Esophagus (tissue), 2 donors: ENCODE results near the gene SLC15A2. TPM values are rescaled to one million over a fixed set of nuclear protein-coding genes. Genes with fewer than 3 reads are reported as not detected.

Experiments used
- H3K27ac ChIP-seq, 2 donors: one replicate each; pipeline ENCODE4 v1.5.1; 2013; ENCODE audit warnings: low read depth in 2 of 2, mild to moderate bottlenecking in 2 of 2, inconsistent platforms in 1 of 2, low read length in 1 of 2, moderate library complexity in 1 of 2
- H3K27me3 ChIP-seq, 2 donors: one replicate each; pipeline ENCODE4 v1.6.1; 2013; ENCODE audit warnings: low read length in 2 of 2, control low read depth in 1 of 2, mild to moderate bottlenecking in 1 of 2; ENCODE audit not compliant: insufficient read depth in 2 of 2, control insufficient read depth in 1 of 2
- H3K36me3 ChIP-seq, 2 donors: one replicate each; pipeline ENCODE4 v1.6.1; 2013; ENCODE audit warnings: low read length in 1 of 2; ENCODE audit not compliant: control insufficient read depth in 2 of 2, insufficient read depth in 2 of 2
- H3K4me1 ChIP-seq, 2 donors: one replicate each; pipeline ENCODE4 v1.6.1; 2013; ENCODE audit warnings: low read length in 1 of 2; ENCODE audit not compliant: control insufficient read depth in 2 of 2, insufficient read depth in 2 of 2
- H3K4me3 ChIP-seq, 2 donors: one replicate each; pipeline ENCODE4 v1.5.1; 2013; ENCODE audit warnings: low read length in 2 of 2, mild to moderate bottlenecking in 2 of 2, low read depth in 1 of 2, moderate library complexity in 1 of 2
- H3K9me3 ChIP-seq, 2 donors: one replicate each; pipeline ENCODE4 v1.6.1; 2013; ENCODE audit warnings: mild to moderate bottlenecking in 2 of 2, low read depth in 1 of 2, low read length in 1 of 2, moderate library complexity in 1 of 2; ENCODE audit not compliant: control insufficient read depth in 2 of 2, insufficient read depth in 1 of 2
- WGBS, 2 donors: extraction: QIAGEN DNeasy Blood & Tissue Kit; methylation state at CpG; one replicate each; pipeline ENCODE4 v1.1.7; 2013; 5-methylcytosine and 5-hydroxymethylcytosine counted together
- polyA plus RNA-seq, 2 donors: library from polyadenylated mRNA; stranded (reverse); fragments of 200-250 nt; gene quantifications; one replicate each; pipeline ENCODE4 v1.2.3, GENCODE V29; 2013
- donor health status: healthy with polysubstance abuse.
- donor health status: Bipolar disorder and iron deficiency.

SLC15A2 gene
- polyA plus RNA-seq, 2 donors: 2.1 to 2.6 TPM

GRCh38 chr3:121976727-121977126, 82.5 kb downstream of the SLC15A2 start:
- H3K27me3 ChIP-seq: no peaks in the 10 kb centered on the region
- WGBS, 2 donors: 73 to 90% methylated on average over 1 of the region's 1 CpG
- no peak overlapping the region for H3K27ac ChIP-seq
- no peaks in the 10 kb centered on the region for H3K4me1 ChIP-seq
- H3K9me3 ChIP-seq: no peaks in the 10 kb centered on the region
- no peaks in the 10 kb centered on the region for H3K36me3 ChIP-seq
- H3K4me3 ChIP-seq: no peak overlapping the region

DNA sequence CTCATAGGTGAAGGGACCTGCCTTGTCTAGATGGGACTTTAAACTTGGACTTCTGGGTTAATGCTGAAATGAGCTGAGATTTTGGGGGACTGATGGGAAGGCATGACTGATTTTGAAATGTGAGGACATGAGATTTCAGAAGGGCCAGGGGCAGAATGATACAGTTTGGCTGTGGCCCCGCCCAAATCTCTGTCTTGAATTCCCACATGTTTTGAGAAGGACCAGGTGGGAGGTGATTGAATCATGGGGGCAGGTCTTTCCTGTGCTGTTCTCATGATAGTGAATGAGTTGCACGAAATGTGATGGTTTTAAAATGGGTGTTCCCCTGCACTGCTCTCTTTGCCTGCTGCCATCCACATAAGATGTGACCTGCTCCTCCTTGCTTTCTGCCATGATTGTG, 85.0 kb downstream of the SLC15A2 start:
- H3K4me3 ChIP-seq: no peak overlapping the region
- H3K9me3 ChIP-seq: no peaks in the 10 kb centered on the region
- H3K27ac ChIP-seq: peak overlapping the region; percentile 33 to 65
- WGBS, 2 donors: 66 to 72% methylated on average over 2 of the region's 2 CpGs
- no peaks in the 10 kb centered on the region for H3K36me3 ChIP-seq
- H3K27me3 ChIP-seq: no peaks in the 10 kb centered on the region
- H3K4me1 ChIP-seq: no peaks in the 10 kb centered on the region

- no peaks in the 10 kb centered on the region for H3K9me3 ChIP-seq
- H3K27me3 ChIP-seq: no peaks in the 10 kb centered on the region
- no peaks in the 10 kb centered on the region for H3K36me3 ChIP-seq
- peak overlapping the region in 1 of 2 donors; percentile 33 for H3K27ac ChIP-seq
- no peak overlapping the region for H3K4me3 ChIP-seq
- no peaks in the 10 kb centered on the region for H3K4me1 ChIP-seq
Measured at GRCh38 chr3:121979734-121980449, 85.7 kb downstream of the SLC15A2 start.

- H3K4me1 ChIP-seq: no peaks in the 10 kb centered on the region
- H3K36me3 ChIP-seq: no peaks in the 10 kb centered on the region
- H3K4me3 ChIP-seq: no peak overlapping the region
- WGBS, 2 donors: 73 to 77% methylated on average over 5 of the region's 5 CpGs
- H3K27me3 ChIP-seq: no peaks in the 10 kb centered on the region
- H3K27ac ChIP-seq: peak overlapping the region; percentile 62 to 63
- H3K9me3 ChIP-seq: no peaks in the 10 kb centered on the region
Measured at GRCh38 chr3:121980450-121980796, 86.2 kb downstream of the SLC15A2 start.

DNA sequence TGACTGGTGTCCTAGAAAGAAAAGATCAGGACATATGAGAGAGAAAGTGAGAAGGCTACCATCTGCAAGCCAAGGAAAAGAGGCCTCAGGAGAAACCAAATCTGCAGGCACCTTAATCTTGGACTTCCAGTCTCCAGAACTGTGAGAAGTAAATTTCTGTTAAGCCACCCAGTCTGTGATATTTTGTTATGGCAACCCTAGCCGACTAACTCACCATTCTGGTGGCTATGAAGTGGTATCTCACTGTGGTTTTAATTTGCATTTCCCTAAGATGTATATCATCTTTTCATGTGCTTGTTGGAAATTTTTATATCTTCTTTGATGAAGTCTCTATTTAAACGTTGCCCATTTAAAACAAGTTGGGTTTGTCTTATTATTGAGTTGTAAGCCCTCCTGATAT, 87.3 kb downstream of the SLC15A2 start:
- no peaks in the 10 kb centered on the region for H3K9me3 ChIP-seq
- WGBS, 2 donors: 72 to 73% methylated on average over 2 of the region's 2 CpGs
- H3K27ac ChIP-seq: no peak overlapping the region
- no peak overlapping the region for H3K4me3 ChIP-seq
- H3K27me3 ChIP-seq: no peaks in the 10 kb centered on the region
- H3K36me3 ChIP-seq: no peaks in the 10 kb centered on the region
- no peaks in the 10 kb centered on the region for H3K4me1 ChIP-seq

- Histone ChIP-seq H3K36me3 (no peaks in the 10 kb centered on the region), H3K27me3 (no peaks in the 10 kb centered on the region), H3K27ac (no peak overlapping the region), H3K9me3 (no peaks in the 10 kb centered on the region), H3K4me3 (no peak overlapping the region), H3K4me1 (no peaks in the 10 kb centered on the region)
- WGBS, 2 donors: 78 to 82% methylated on average over 2 of the region's 2 CpGs
Measured at GRCh38 chr3:121985846-121986245, 91.6 kb downstream of the SLC15A2 start.

DNA sequence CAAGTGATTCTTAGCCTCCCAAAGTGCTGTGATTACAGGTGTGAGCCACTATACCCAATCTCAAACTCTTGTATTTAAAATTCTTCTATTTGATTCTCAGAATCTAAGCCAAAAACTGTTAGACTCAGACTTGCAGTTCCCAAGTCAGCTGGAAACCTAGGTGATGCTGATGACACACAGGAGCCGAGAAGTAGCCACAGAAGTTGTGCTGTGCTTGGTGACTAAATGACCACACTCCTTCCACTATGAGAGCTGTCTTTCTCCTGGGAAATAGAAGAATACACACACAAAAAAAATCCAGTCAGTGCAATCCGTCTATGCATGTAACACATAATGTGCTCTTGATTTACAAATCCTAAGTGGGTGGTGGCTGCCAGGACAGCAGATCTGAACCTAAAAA, 93.9 kb downstream of the SLC15A2 start:
- 78 to 88% methylated on average over 2 of the region's 2 CpGs for WGBS, 2 donors
- no peak overlapping the region for H3K27ac ChIP-seq

GRCh38 chr3:121989943-121990342, 95.7 kb downstream of the SLC15A2 start:
- no peaks in the 10 kb centered on the region for H3K27me3 ChIP-seq
- H3K9me3 ChIP-seq: no peaks in the 10 kb centered on the region
- H3K27ac ChIP-seq: no peak overlapping the region
- no peaks in the 10 kb centered on the region for H3K4me1 ChIP-seq
- H3K4me3 ChIP-seq: no peak overlapping the region
- peaks cover 0 to 10% of the 10 kb centered on the region in 2 donors for H3K36me3 ChIP-seq

More for the DNA sequence above, 93.9 kb downstream of the SLC15A2 start:
- no peaks in the 10 kb centered on the region for H3K4me1 ChIP-seq
- H3K9me3 ChIP-seq: no peaks in the 10 kb centered on the region
- H3K27me3 ChIP-seq: no peaks in the 10 kb centered on the region
- no peak overlapping the region for H3K4me3 ChIP-seq
- H3K36me3 ChIP-seq: peaks cover 0 to 4% of the 10 kb centered on the region in 2 donors

GRCh38 chr3:121992601-121993560, 98.7 kb downstream of the SLC15A2 start:
- Histone ChIP-seq H3K27ac (no peak overlapping the region), H3K9me3 (no peaks in the 10 kb centered on the region), H3K4me1 (no peaks in the 10 kb centered on the region), H3K36me3 (peaks cover 0 to 10% of the 10 kb centered on the region in 2 donors), H3K27me3 (no peaks in the 10 kb centered on the region), H3K4me3 (no peak overlapping the region)
- WGBS, 2 donors: 92 to 93% methylated on average over 29 to 31 of the region's 31 CpGs
